GM21529 (cell line): ENCODE measurements around the gene TDRKH.

Experiments used
- ATAC-seq: cut with Tn5 transposase; IDR thresholded peaks from one replicate; pipeline ENCODE4 v1.9.1; 2021; ENCODE audit not compliant: unreplicated experiment

TDRKH gene

GRCh38 chr1:151790071-151790939, at the start of gene TDRKH:
Gene TDRKH, minus strand, starts transcription at chr1:151790500. Its CDS starts 7,478 bp downstream, at chr1:151783022.
- peak; percentile 96 for ATAC-seq

- no peak for ATAC-seq
Observed at GRCh38 chr1:151839457-151840403, 49.4 kb upstream of the TDRKH start, which contains the start of gene C2CD4D. Gene C2CD4D, minus strand, starts transcription at chr1:151839820. Its CDS starts 831 bp downstream, at chr1:151838989.

GRCh38 chr1:151839082-151839412, 48.7 kb upstream of the TDRKH start:
- ATAC-seq = no peak

GRCh38 chr1:151838222-151839081, 48.2 kb upstream of the TDRKH start:
- ATAC-seq = no peak

GRCh38 chr1:151837884-151838221, 47.6 kb upstream of the TDRKH start:
- ATAC-seq = no peak

GRCh38 chr1:151837197-151837596, 46.9 kb upstream of the TDRKH start:
- ATAC-seq = no peak

GRCh38 chr1:151835596-151835995, 45.3 kb upstream of the TDRKH start:
- ATAC-seq = no peak

GRCh38 chr1:151834239-151834638, 43.9 kb upstream of the TDRKH start:
- no peak for ATAC-seq

GRCh38 chr1:151833172-151833900, 43.0 kb upstream of the TDRKH start:
- no peak for ATAC-seq

- ATAC-seq = no peak
Observed at GRCh38 chr1:151832318-151832980, 42.1 kb upstream of the TDRKH start.

GRCh38 chr1:151831605-151832004, 41.3 kb upstream of the TDRKH start, which contains the start of gene RORC:
Gene RORC, minus strand, starts transcription at chr1:151831802. Its CDS starts 38 bp downstream, at chr1:151831764.
- ATAC-seq = no peak

GRCh38 chr1:151831256-151831591, 40.9 kb upstream of the TDRKH start:
- no peak for ATAC-seq

GRCh38 chr1:151830055-151830454, 39.8 kb upstream of the TDRKH start:
- no peak for ATAC-seq

GRCh38 chr1:151829352-151830046, 39.2 kb upstream of the TDRKH start:
- no peak for ATAC-seq

- no peak for ATAC-seq
Observed at GRCh38 chr1:151828921-151829320, 38.6 kb upstream of the TDRKH start.

- no peak for ATAC-seq
Observed at GRCh38 chr1:151827853-151828252, 37.6 kb upstream of the TDRKH start.

GRCh38 chr1:151825751-151826660, 35.7 kb upstream of the TDRKH start:
- ATAC-seq = no peak

- no peak for ATAC-seq
Observed at GRCh38 chr1:151825204-151825603, 34.9 kb upstream of the TDRKH start.
